HepG2 (cell line): ENCODE measurements around the gene IQGAP2. TPM values are rescaled to one million over a fixed set of nuclear protein-coding genes. Genes with fewer than 3 reads are reported as not detected.
A peak's percentile ranks its signal among the peaks of the same experiment; 100 is the strongest.

Experiments used
- ATF7-NPFF ChIP-seq: sonication (generic); formaldehyde crosslinking; IDR thresholded peaks from 2 replicates; pipeline ENCODE4 v1.8.1; 2023; ENCODE audit warnings: mild to moderate bottlenecking, low read depth, missing genetic modification reagents, moderate library complexity
- DMAP1 ChIP-seq: IDR thresholded peaks from 2 replicates; pipeline ENCODE4 v1.6.1; 2016
- ETS1 ChIP-seq: sonication (generic); formaldehyde crosslinking; IDR thresholded peaks from 2 replicates; pipeline ENCODE4 v1.4.0; 2020; ENCODE audit warnings: missing genetic modification reagents
- FOXK1 ChIP-seq: sonication (generic); formaldehyde crosslinking; IDR thresholded peaks from 2 replicates; pipeline ENCODE4 v1.4.0; 2020; ENCODE audit warnings: low read depth, missing genetic modification reagents, borderline replicate concordance
- NFAT5 ChIP-seq: sonication (generic); formaldehyde crosslinking; IDR thresholded peaks from 2 replicates; pipeline ENCODE4 v1.4.0; 2020; ENCODE audit warnings: missing genetic modification reagents
- RERE ChIP-seq: IDR thresholded peaks from 2 replicates; pipeline ENCODE4 v1.6.1; 2016; ENCODE audit warnings: low read depth, missing genetic modification reagents, missing compliant biosample characterization
- RFXAP ChIP-seq: sonication (generic); formaldehyde crosslinking; IDR thresholded peaks from 2 replicates; pipeline ENCODE4 v1.4.0; 2020; ENCODE audit warnings: missing genetic modification reagents, borderline replicate concordance
- SRY ChIP-seq: sonication (generic); formaldehyde crosslinking; IDR thresholded peaks from 2 replicates; pipeline ENCODE4 v1.8.0; 2022; ENCODE audit warnings: mild to moderate bottlenecking, missing genetic modification reagents
- ZNF253 ChIP-seq: sonication (generic); formaldehyde crosslinking; IDR thresholded peaks from 2 replicates; pipeline ENCODE4 v1.8.0; 2022; ENCODE audit warnings: mild to moderate bottlenecking, missing genetic modification reagents, borderline replicate concordance
- ZNF281 ChIP-seq: sonication (generic); formaldehyde crosslinking; IDR thresholded peaks from 2 replicates; pipeline ENCODE4 v1.4.0; 2020; ENCODE audit warnings: missing genetic modification reagents, borderline replicate concordance
- polyA plus RNA-seq, 8 experiments: library from polyadenylated mRNA; depleted of rRNA in 3 of 8; stranded (reverse) in 7 of 8; unstranded in 1 of 8; fragments of >200 nt; fragmentation: Illumina TruSeq in 4 of 8; extraction: Trizol in 4 of 8; gene quantifications; 2 replicates each; pipeline versions ENCODE4 v1.2.1 to v1.2.3, GENCODE V29; 2011 to 2016; ENCODE audit warnings: low read depth in 4 of 8, missing spikeins in 1 of 8, mixed read lengths in 1 of 8; ENCODE audit not compliant: insufficient read depth in 1 of 8
- total RNA-seq, 5 experiments: library from RNA; depleted of rRNA; stranded (reverse); fragments of >200 nt; fragmentation: Illumina TruSeq; extraction: Trizol; gene quantifications; 2 replicates each; pipeline ENCODE4 v1.2.3, GENCODE V29; 2016; ENCODE audit warnings: low read depth in 1 of 5
- TF ChIP-seq, protein P1 (sequence below): sonication (generic); formaldehyde crosslinking; IDR thresholded peaks from 2 replicates; pipeline ENCODE4 v1.8.0; 2022; ENCODE audit warnings: mild to moderate bottlenecking, missing genetic modification reagents, moderate library complexity

IQGAP2 gene
- total and polyA plus RNA-seq, 2 of the 13 experiments (the other 11 are each of a cell fraction or from before 2014, with no cell fraction given), result 35.2 to 83.3 TPM

DNA sequence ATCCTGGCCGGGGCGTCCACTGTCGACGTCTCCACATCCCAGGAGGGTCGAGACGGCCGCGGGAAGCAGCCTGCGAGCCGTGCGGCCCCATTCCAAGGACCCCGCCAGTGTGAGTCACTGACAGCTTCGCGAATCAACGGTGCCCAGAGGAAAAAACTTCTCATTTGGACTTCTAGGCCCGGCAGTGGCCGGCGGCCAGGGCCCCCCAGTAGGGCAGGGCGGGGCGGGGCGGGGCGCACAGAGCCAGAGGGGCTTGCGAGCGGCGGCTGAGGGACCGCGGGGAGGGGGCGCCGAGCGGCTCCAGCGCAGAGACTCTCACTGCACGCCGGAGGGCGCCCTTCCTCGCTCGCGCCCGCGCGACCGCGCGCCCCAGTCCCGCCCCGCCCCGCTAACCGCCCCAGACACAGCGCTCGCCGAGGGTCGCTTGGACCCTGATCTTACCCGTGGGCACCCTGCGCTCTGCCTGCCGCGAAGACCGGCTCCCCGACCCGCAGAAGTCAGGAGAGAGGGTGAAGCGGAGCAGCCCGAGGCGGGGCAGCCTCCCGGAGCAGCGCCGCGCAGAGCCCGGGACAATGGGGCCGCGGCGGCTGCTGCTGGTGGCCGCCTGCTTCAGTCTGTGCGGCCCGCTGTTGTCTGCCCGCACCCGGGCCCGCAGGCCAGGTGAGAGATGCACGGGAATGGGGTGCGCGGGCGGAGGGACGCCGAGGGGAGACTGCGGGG is 312.8 kb downstream of the IQGAP2 start, which contains the start of gene F2R (continued):
- TF ChIP-seq NFAT5 (CRISPR knock-in tag) (no peak), ZNF253 (CRISPR knock-in tag) (no peak), ATF7-NPFF (CRISPR knock-in tag) (no peak), RERE (no peak), ZNF281 (CRISPR knock-in tag) (no peak), FOXK1 (no peak), DMAP1 (CRISPR knock-in tag) (no peak), ETS1 (no peak), SRY (CRISPR knock-in tag) (peak; percentile 55; the same call in 1 of the 2 replicates), RFXAP (CRISPR knock-in tag) (no peak)
- TF ChIP-seq, protein P1, sequence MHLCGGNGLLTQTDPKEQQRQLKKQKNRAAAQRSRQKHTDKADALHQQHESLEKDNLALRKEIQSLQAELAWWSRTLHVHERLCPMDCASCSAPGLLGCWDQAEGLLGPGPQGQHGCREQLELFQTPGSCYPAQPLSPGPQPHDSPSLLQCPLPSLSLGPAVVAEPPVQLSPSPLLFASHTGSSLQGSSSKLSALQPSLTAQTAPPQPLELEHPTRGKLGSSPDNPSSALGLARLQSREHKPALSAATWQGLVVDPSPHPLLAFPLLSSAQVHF, result peak; percentile 68; the same call in 1 of the 2 replicates
